ENCODE data around the gene PSMD7.

- TF ChIP-seq CEBPB (IDR thresholded peaks at IDR 0.05) (no peak), CREB1 (IDR thresholded peaks at IDR 0.05; ENCODE audit: low read depth) (no peak), RAD21 (IDR thresholded peaks at IDR 0.05; ENCODE audit: low read depth) (no peak)
These were observed 47.4 kb upstream of the PSMD7 start for GRCh38 chr16:74249254-74249653.

Measured in Ishikawa (cell line).